Measurements from ENCODE around the gene EPS8L2.
"Not testable (repeated sequence)": the region's sequence is repeated elsewhere in the genome, so short reads cannot be mapped to it uniquely, and the experiment has no call there.

The EPS8L2 gene

DNA sequence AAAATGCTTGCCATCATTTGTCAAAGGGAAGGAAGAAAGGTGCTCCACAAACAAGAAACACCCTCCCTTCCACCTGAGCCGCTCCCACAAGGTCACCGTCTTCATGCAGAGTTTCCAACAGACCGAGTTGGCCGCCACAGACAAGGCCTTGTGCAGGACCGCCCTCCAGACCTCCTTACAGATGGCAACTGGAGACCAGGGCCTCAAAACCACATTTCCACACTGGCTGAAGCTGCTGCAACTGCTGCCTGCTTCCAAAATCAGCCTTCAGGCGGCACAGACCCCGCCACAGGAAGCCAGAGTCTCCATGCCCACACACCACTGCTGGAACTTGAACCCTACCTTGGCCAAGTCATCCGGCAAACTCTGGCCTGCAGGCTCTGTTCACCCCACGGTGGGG, 17.4 kb upstream of the EPS8L2 start:
- no peak for DNase-seq (ENCODE audit: extremely low read depth, low read depth)
- no peak for TF ChIP-seq CTCF (IDR thresholded peaks at IDR 0.05; ENCODE audit: low read depth, low read length, missing control alignments)
- no peak overlapping the region for H3K4me3 ChIP-seq (replicated peaks; ENCODE audit: low read depth, low read length)

DNA sequence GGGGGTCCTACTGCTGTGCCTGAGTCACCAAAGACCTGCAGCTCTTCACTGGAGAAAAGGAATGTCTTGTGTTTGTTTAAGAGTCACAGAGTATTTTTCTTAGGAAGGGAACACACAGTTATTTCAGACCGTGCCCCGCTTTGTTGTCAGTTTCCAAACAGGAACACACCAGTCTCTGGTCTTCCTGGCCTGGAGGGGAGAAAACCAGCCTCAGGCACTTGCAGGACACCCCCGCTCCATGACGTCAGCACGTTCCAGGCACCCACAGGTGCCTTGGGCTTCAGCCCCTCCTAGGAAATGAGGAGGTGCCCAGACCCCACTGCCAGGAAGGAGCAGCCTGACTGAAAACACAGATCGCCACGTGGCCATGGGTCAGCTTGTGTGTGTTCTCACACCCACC, 16.4 kb upstream of the EPS8L2 start:
- no peak overlapping the region for H3K4me3 ChIP-seq (replicated peaks; ENCODE audit: low read depth, low read length)
- no peak for TF ChIP-seq CTCF (IDR thresholded peaks at IDR 0.05; ENCODE audit: low read depth, low read length, missing control alignments)
- no peak for DNase-seq (ENCODE audit: extremely low read depth, low read depth)

DNA sequence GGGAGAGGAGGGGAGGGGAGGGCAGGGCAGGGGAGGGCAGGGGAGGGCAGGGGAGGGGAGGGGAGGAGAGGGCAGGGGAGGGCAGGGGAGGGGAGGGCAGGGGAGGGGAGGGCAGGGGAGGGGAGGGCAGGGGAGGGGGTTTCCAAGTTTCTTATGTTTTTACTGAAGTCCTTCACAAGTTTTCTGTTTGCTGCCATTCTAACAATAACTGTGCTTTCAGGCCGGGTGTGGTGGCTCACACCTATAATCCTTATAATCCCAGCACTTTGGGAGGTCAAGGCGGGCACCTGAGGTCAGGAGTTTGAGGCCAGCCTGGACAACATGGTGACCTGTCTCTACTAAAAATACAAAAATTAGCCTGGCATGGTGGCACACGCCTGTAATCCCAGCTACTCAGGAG, 15.8 kb upstream of the EPS8L2 start:
- not testable (repeated sequence) for H3K4me3 ChIP-seq (replicated peaks; ENCODE audit: low read depth, low read length); DNase-seq (ENCODE audit: extremely low read depth, low read depth)

- H3K4me3 ChIP-seq (replicated peaks; ENCODE audit: low read depth, low read length): no peak overlapping the region
- no peak for TF ChIP-seq CTCF (IDR thresholded peaks at IDR 0.05; ENCODE audit: low read depth, low read length, missing control alignments)
- no peak for DNase-seq (ENCODE audit: extremely low read depth, low read depth)
Measured at GRCh38 chr11:690738-691633, 15.0 kb upstream of the EPS8L2 start.

- H3K4me3 ChIP-seq (replicated peaks; ENCODE audit: low read depth, low read length): peak overlapping the region; percentile 97
- no peak for TF ChIP-seq CTCF (IDR thresholded peaks at IDR 0.05; ENCODE audit: low read depth, low read length, missing control alignments)
- no peak for DNase-seq (ENCODE audit: extremely low read depth, low read depth)
Measured at GRCh38 chr11:691710-692590, 14.1 kb upstream of the EPS8L2 start.

DNA sequence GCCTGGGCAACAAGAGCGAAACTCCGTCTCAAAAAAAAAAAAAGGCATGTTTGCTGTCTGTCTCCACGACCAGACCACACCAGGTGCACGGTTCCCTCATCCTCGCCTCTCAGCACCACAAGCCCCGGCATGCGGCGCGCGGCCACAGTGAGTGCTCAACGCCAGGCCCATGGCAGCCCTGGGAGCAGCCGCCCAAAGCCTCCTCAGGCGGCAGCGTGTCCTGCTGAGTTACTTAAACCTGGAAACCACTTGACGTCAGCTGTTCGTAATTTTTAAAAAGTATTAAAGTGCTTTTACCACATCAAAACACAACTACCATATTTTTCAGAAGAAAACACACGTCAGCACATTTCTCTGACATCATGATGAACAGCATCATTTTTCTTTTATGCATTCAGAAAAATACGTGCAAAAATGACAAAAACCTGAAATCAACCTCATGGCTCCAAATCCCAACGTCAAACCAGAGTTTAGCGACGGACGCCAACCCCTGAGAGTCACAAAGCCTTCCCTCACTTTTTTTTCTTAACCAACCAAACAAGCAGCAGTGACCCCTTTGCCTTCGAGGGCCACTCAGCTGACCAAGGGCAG, 13.1 kb upstream of the EPS8L2 start:
- DNase-seq (ENCODE audit: extremely low read depth, low read depth): no peak
- no peak for TF ChIP-seq CTCF (IDR thresholded peaks at IDR 0.05; ENCODE audit: low read depth, low read length, missing control alignments)
- H3K4me3 ChIP-seq (replicated peaks; ENCODE audit: low read depth, low read length): peak overlapping the region; percentile 97

GRCh38 chr11:693415-693831, 12.6 kb upstream of the EPS8L2 start:
- H3K4me3 ChIP-seq (replicated peaks; ENCODE audit: low read depth, low read length): peak overlapping the region; percentile 97
- TF ChIP-seq CTCF (IDR thresholded peaks at IDR 0.05; ENCODE audit: low read depth, low read length, missing control alignments): no peak
- no peak for DNase-seq (ENCODE audit: extremely low read depth, low read depth)

Measured in HFF-Myc (cell line).